ENCODE measurements around the gene B3GNT8. TPM values are rescaled to one million over a fixed set of nuclear protein-coding genes. Genes with fewer than 3 reads are reported as not detected.

Gene B3GNT8
- total and polyA plus RNA-seq, 8 donors = 2.5 to 41.5 (median 7.0) TPM

DNA sequence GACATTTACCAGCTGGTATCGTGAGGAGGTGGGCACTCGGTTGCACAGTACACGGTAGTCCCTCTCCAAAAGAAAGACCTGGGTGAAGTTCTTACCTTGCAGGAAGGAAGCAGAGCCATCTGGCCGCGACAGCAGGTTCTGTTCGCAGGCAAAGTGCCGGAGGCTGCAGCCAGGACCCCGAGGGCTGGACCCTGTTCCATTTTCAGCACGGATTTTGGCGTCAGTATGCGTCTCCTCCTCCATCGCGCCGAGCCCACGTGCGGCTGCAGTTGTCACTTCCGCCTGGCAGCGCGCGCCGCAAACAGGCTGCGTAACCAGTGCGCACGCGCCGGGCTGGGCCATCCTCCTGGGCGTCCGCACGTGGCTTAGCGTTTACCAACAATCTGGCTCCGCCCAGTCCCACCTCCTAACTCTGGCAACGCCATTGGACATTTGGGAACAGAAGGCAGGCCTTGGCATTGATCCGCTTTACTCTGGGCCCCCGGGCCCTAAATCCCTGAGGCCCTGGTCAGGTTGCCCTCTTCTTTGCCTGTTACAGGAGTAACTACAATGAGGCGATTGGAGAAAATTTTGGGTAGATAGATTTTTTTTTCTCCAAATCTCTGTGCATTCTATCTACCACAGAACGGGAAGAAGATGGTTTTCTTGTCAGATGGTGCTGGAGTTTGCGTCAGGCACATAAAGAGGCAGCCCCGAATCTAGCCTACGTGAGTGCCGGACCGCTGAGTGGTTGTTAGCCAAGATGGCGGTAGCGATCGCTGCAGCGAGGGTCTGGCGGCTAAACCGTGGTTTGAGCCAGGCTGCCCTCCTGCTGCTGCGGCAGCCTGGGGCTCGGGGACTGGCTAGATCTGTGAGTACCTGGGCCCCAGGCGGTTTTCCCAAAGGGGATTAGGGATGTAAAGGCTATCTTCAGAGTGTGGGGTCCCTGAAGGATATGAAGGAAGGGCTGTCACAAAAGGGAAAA lies 29.8 kb downstream of the B3GNT8 start, which contains the start of the genes BCKDHA and EXOSC5:
Gene BCKDHA, plus strand, starts transcription at position 733 of the 964 bp plus-strand sequence. Its CDS starts 10 bp downstream, at position 743.
Gene EXOSC5, minus strand, starts transcription at position 274 of the 964 bp plus-strand sequence. Its CDS starts 31 bp downstream, at position 243.
- no peaks in the 10 kb centered on the region for H3K27me3 ChIP-seq
- H3K36me3 ChIP-seq = peaks cover 0 to 5% of the 10 kb centered on the region in 2 donors
- intact Hi-C loops (cut with DNase I) = no loop called here
- ATAC-seq (peak; percentile 98), DNase-seq (peak; percentile 99 to 100 (median 100))
- peaks cover 13 to 63% of the 10 kb centered on the region in 2 donors for H3K4me1 ChIP-seq
- H3K27ac ChIP-seq = peak within 1 kb of the TSS; percentile 86 to 93
- H3K9me3 ChIP-seq = no peaks in the 10 kb centered on the region
- peak within 1 kb of the TSS; percentile 84 to 94 for H3K4me3 ChIP-seq
- TF ChIP-seq, protein P1, sequence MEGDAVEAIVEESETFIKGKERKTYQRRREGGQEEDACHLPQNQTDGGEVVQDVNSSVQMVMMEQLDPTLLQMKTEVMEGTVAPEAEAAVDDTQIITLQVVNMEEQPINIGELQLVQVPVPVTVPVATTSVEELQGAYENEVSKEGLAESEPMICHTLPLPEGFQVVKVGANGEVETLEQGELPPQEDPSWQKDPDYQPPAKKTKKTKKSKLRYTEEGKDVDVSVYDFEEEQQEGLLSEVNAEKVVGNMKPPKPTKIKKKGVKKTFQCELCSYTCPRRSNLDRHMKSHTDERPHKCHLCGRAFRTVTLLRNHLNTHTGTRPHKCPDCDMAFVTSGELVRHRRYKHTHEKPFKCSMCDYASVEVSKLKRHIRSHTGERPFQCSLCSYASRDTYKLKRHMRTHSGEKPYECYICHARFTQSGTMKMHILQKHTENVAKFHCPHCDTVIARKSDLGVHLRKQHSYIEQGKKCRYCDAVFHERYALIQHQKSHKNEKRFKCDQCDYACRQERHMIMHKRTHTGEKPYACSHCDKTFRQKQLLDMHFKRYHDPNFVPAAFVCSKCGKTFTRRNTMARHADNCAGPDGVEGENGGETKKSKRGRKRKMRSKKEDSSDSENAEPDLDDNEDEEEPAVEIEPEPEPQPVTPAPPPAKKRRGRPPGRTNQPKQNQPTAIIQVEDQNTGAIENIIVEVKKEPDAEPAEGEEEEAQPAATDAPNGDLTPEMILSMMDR (IDR thresholded peaks at IDR 0.05) = no peak

DNA sequence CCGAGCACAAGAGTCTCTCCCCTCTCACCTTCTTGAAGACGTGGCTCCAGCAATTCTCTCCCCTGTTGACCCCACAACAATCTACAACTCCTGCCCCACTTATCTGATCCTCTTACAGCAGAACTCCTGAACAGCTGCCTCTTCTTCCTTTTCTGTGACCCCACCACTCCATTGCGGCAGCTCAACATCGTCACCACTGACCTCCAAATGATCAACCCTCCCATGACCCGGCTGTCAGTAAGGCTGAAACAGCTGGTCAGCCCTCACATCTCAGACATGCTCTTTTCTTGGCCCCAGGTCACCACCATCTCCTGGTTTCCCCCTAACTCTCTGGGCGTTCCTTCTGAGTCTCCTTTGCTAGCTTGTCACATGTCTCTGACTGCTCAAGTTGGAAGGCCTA lies 31.8 kb downstream of the B3GNT8 start:
- DNase-seq (no peak), ATAC-seq (no peak)
- intact Hi-C loops (cut with DNase I) = no loop called here
- Histone ChIP-seq H3K36me3 (peaks cover 0 to 18% of the 10 kb centered on the region in 2 donors), H3K27ac (no peak overlapping the region), H3K9me3 (no peaks in the 10 kb centered on the region), H3K4me1 (peaks cover 13 to 50% of the 10 kb centered on the region in 2 donors), H3K27me3 (no peaks in the 10 kb centered on the region), H3K4me3 (no peak overlapping the region)
- TF ChIP-seq, protein P1 (IDR thresholded peaks at IDR 0.05) = no peak

- no peak for DNase-seq
- no peaks in the 10 kb centered on the region for H3K9me3 ChIP-seq
- intact Hi-C loops (cut with DNase I) = no loop called here
Observed at GRCh38 chr19:41392775-41393174, 34.4 kb downstream of the B3GNT8 start.

DNA sequence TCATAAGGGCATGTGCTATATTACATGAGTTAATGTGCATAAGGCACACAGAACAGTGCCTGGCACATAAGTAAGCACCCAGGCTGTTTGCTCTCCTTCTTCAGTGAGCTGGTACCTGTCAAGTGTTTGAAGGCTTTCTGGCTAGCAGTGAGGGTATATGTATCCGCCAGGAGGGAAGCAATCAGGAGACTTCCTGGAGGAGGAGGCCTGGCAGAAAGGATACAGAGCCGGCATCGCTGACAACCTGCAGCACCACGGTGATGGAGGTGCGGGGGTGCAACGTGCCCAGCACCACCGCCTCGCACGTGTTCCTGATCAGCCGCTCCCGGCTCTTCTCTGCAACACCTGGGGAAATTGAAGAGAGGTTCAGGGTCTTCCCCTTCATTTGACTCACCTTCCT lies 35.6 kb downstream of the B3GNT8 start:
- Histone ChIP-seq H3K4me3 (no peak overlapping the region), H3K27me3 (no peaks in the 10 kb centered on the region), H3K4me1 (peaks cover 3 to 21% of the 10 kb centered on the region in 2 donors), H3K36me3 (peaks cover 0 to 52% of the 10 kb centered on the region in 2 donors), H3K27ac (no peak overlapping the region), H3K9me3 (no peaks in the 10 kb centered on the region)
- intact Hi-C loops (cut with DNase I) = no loop called here
- DNase-seq (no peak), ATAC-seq (no peak)
- TF ChIP-seq, protein P1 (IDR thresholded peaks at IDR 0.05) = no peak

More at GRCh38 chr19:41392775-41393174, 34.4 kb downstream of the B3GNT8 start:
- Histone ChIP-seq H3K4me1 (peaks cover 3 to 26% of the 10 kb centered on the region in 2 donors), H3K27ac (no peak overlapping the region), H3K4me3 (no peak overlapping the region), H3K27me3 (no peaks in the 10 kb centered on the region), H3K36me3 (peaks cover 0 to 43% of the 10 kb centered on the region in 2 donors)
- TF ChIP-seq, protein P1 (IDR thresholded peaks at IDR 0.05) = no peak
- ATAC-seq = no peak

DNA sequence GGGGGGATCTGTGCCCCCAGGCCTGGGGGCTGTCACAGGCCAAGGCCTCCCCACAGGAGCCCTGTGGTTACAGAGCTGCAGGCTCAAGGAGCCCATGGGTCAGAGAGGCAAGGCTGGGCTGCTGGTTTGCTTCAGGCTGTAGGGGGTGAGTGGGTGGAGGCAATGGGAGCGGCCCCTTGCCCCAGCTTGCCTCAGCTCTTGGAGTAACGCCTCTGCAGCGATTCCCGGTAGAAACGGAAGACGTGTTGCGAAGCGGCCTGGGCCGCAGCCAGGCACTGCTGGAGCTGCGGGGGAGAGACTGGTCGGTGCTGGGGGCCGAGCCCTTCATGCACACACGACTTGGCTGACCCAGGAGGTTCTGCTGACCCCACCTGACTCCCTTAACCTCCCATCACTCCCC lies 40.7 kb downstream of the B3GNT8 start:
- no peaks in the 10 kb centered on the region for H3K27me3 ChIP-seq
- intact Hi-C loops (cut with DNase I) = no loop called here
- TF ChIP-seq, protein P1 (IDR thresholded peaks at IDR 0.05) = no peak
- H3K36me3 ChIP-seq = peaks cover 0 to 79% of the 10 kb centered on the region in 2 donors
- DNase-seq = no peak
- no peak for ATAC-seq
- H3K27ac ChIP-seq = no peak overlapping the region
- no peaks in the 10 kb centered on the region for H3K4me1 ChIP-seq
- H3K9me3 ChIP-seq = no peaks in the 10 kb centered on the region
- no peak overlapping the region for H3K4me3 ChIP-seq

Measured in left lung (tissue), 10 donors.